SIG-M5 treated with dmso at 0.1 percent for 504 hours (cell line): Measurements from ENCODE around the gene NRP2.

Experiments used
- DNase-seq: peaks from one replicate; lab custom pipeline; 2025; ENCODE audit not compliant: unreplicated experiment; lab: John Stamatoyannopoulos, UW

NRP2 gene

GRCh38 chr2:205751569-205752031 is 69.3 kb downstream of the NRP2 start:
- DNase-seq, result no peak

GRCh38 chr2:205752296-205752820 is 70.1 kb downstream of the NRP2 start:
- DNase-seq, result no peak

- no peak for DNase-seq
Observed at GRCh38 chr2:205752924-205753323, 70.6 kb downstream of the NRP2 start.

- no peak for DNase-seq
Observed at GRCh38 chr2:205754285-205754923, 72.1 kb downstream of the NRP2 start.

GRCh38 chr2:205754924-205755321 is 72.6 kb downstream of the NRP2 start:
- no peak for DNase-seq

GRCh38 chr2:205755923-205756322 is 73.6 kb downstream of the NRP2 start:
- no peak for DNase-seq

GRCh38 chr2:205757271-205757670 is 75.0 kb downstream of the NRP2 start:
- no peak for DNase-seq

GRCh38 chr2:205758051-205758450 is 75.8 kb downstream of the NRP2 start:
- DNase-seq, result no peak

GRCh38 chr2:205758500-205758899 is 76.2 kb downstream of the NRP2 start:
- DNase-seq, result no peak

GRCh38 chr2:205759257-205759656 is 77.0 kb downstream of the NRP2 start:
- no peak for DNase-seq

GRCh38 chr2:205759732-205760131 is 77.4 kb downstream of the NRP2 start:
- DNase-seq, result no peak

- DNase-seq, result no peak
Observed at GRCh38 chr2:205760157-205760556, 77.9 kb downstream of the NRP2 start.

- no peak for DNase-seq
Observed at GRCh38 chr2:205761421-205761820, 79.1 kb downstream of the NRP2 start.

- DNase-seq, result no peak
Observed at GRCh38 chr2:205762881-205763280, 80.6 kb downstream of the NRP2 start.

GRCh38 chr2:205763708-205764211 is 81.5 kb downstream of the NRP2 start:
- DNase-seq, result no peak

GRCh38 chr2:205764270-205764746 is 82.0 kb downstream of the NRP2 start:
- no peak for DNase-seq

- DNase-seq, result no peak
Observed at GRCh38 chr2:205765151-205765550, 82.8 kb downstream of the NRP2 start.

GRCh38 chr2:205766779-205767359 is 84.6 kb downstream of the NRP2 start:
- peak; percentile 41 for DNase-seq

- no peak for DNase-seq
Observed at GRCh38 chr2:205767617-205768016, 85.3 kb downstream of the NRP2 start.

- no peak for DNase-seq
Observed at GRCh38 chr2:205768341-205768740, 86.0 kb downstream of the NRP2 start.

GRCh38 chr2:205768815-205769494 is 86.7 kb downstream of the NRP2 start:
- no peak for DNase-seq

GRCh38 chr2:205769495-205769850 is 87.2 kb downstream of the NRP2 start:
- DNase-seq, result no peak
